MCF 10A (cell line): ENCODE data around the gene GJA3. TPM values are rescaled to one million over a fixed set of nuclear protein-coding genes. Genes with fewer than 3 reads are reported as not detected.

ENCODE experiments used
- BruUV-seq: library from RNA; stranded (reverse); fragments of 400-500 nt; replicated peaks from 2 replicates; lab custom pipeline; 2021; lab: Mats Ljungman, UMichigan
- CTCF ChIA-PET: fragments of 300-600 bp; sonication (Branson Sonifier 250); formaldehyde crosslinking; extraction: SDS; loops from one replicate; lab custom pipeline; 2021; ENCODE audit warnings: antibody characterized with exemption, inconsistent platforms; lab: Yijun Ruan, JAX
- POLR2A ChIA-PET: fragments of 300-600, 350-650 bp; sonication (Branson Sonifier 250); formaldehyde crosslinking; extraction: SDS; loops from one replicate; lab custom pipeline; 2020; ENCODE audit warnings: antibody characterized with exemption, inconsistent platforms; lab: Yijun Ruan, JAX
- DNase-seq: peaks from one replicate; pipeline ENCODE4 v3.0.0-alpha.2; 2018; ENCODE audit not compliant: unreplicated experiment
- H3K27ac Mint-ChIP-seq: one replicate; pipeline ENCODE4 v1.8.0; 2022; ENCODE audit warnings: mild to moderate bottlenecking, low read depth, mixed read lengths; ENCODE audit not compliant: unreplicated experiment
- H3K27me3 Mint-ChIP-seq: one replicate; pipeline ENCODE4 v1.8.0; 2022; ENCODE audit warnings: mixed read lengths; ENCODE audit not compliant: insufficient read depth, unreplicated experiment
- H3K36me3 Mint-ChIP-seq: one replicate; pipeline ENCODE4 v1.8.0; 2022; ENCODE audit warnings: mild to moderate bottlenecking, moderate library complexity, mixed read lengths; ENCODE audit not compliant: insufficient read depth, unreplicated experiment
- H3K4me1 Mint-ChIP-seq: one replicate; pipeline ENCODE4 v1.8.0; 2022; ENCODE audit warnings: mixed read lengths; ENCODE audit not compliant: insufficient read depth, unreplicated experiment
- H3K4me3 Mint-ChIP-seq: one replicate; pipeline ENCODE4 v1.8.0; 2022; ENCODE audit warnings: mild to moderate bottlenecking, moderate library complexity, mixed read lengths; ENCODE audit not compliant: unreplicated experiment
- H3K9me3 Mint-ChIP-seq: one replicate; pipeline ENCODE4 v1.8.0; 2022; ENCODE audit warnings: mixed read lengths; ENCODE audit not compliant: unreplicated experiment
- intact Hi-C: fragments of 100-400 bp; cut with micrococcal nuclease; formaldehyde crosslinking; loops from 2 replicates; pipeline ENCODE4 v1.14.1; 2022
- total RNA-seq: library from RNA; stranded (reverse); gene quantifications from 2 replicates; pipeline ENCODE4 v1.2.3, GENCODE V29; 2022
- TF ChIP-seq, protein P1 (sequence below): fragments of 200-600 bp; IDR thresholded peaks from one replicate; pipeline ENCODE4 v1.8.0; 2022; ENCODE audit warnings: antibody characterized with exemption, mild to moderate bottlenecking; ENCODE audit not compliant: unreplicated experiment

GJA3 gene
- total RNA-seq, 1 experiment from 2014 or later, result 4.7 TPM

DNA sequence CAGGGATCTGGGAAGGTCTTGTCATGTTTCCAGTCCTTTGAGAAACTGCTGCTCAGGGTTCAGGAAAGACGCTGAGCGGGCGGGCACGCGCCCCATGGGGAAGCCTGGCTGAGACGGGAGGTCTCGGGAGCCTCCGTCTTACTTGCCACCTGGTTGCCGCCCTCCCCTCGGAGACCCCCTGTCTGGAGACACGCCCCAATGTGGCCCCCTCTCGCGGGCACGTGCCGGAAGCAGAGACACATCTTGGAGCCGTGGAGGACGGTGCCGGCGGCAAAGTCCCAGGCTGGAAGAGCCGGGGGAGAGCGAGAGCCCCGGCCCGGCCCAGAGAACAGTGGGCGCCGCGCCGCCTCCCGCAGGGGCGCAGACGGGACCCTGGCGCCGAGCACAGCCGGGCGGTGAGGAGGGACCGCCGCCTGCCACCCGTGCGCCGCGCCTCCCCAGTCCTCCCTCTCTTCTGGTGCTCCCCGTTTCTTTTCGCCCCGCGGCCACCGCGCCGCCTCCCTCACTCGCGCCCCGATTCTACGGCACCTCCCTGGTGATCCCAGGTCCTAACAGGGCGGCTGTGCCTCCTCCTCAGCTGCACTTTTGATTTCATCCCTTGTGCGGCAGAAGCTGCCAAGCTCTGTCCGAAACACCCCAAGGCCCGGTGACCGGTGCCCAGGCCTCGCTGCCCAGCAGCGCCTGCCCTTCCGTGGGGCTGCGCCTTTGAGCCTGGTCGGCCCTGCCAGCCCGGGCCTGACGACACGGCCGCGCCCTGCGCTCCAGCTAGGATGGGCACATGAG lies 16.4 kb upstream of the GJA3 start:
- H3K27me3 Mint-ChIP-seq, result no peaks in the 10 kb centered on the region
- TF ChIP-seq, protein P1, sequence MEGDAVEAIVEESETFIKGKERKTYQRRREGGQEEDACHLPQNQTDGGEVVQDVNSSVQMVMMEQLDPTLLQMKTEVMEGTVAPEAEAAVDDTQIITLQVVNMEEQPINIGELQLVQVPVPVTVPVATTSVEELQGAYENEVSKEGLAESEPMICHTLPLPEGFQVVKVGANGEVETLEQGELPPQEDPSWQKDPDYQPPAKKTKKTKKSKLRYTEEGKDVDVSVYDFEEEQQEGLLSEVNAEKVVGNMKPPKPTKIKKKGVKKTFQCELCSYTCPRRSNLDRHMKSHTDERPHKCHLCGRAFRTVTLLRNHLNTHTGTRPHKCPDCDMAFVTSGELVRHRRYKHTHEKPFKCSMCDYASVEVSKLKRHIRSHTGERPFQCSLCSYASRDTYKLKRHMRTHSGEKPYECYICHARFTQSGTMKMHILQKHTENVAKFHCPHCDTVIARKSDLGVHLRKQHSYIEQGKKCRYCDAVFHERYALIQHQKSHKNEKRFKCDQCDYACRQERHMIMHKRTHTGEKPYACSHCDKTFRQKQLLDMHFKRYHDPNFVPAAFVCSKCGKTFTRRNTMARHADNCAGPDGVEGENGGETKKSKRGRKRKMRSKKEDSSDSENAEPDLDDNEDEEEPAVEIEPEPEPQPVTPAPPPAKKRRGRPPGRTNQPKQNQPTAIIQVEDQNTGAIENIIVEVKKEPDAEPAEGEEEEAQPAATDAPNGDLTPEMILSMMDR, result no peak
- peak overlapping the region; percentile 59 for H3K27ac Mint-ChIP-seq
- intact Hi-C loops, result no loop called here
- POLR2A ChIA-PET, result interaction anchor here (1.1 kb wide), 1 partner anchor 9 kb away, joined by 3 read pairs; no protein-coding TSS in a partner anchor
- H3K9me3 Mint-ChIP-seq, result no peaks in the 10 kb centered on the region
- BruUV-seq, result no TSS peak
- CTCF ChIA-PET, result interaction anchor here (0.6 to 2.6 kb wide), 6 partner anchors 14 to 747 kb away, joined by 3 to 11 read pairs (median 3); partner anchors contain the start of gene CRYL1
- DNase-seq, result no peak
- no peaks in the 10 kb centered on the region for H3K36me3 Mint-ChIP-seq
- H3K4me1 Mint-ChIP-seq, result peaks cover 23% of the 10 kb centered on the region
- H3K4me3 Mint-ChIP-seq, result no peak overlapping the region

DNA sequence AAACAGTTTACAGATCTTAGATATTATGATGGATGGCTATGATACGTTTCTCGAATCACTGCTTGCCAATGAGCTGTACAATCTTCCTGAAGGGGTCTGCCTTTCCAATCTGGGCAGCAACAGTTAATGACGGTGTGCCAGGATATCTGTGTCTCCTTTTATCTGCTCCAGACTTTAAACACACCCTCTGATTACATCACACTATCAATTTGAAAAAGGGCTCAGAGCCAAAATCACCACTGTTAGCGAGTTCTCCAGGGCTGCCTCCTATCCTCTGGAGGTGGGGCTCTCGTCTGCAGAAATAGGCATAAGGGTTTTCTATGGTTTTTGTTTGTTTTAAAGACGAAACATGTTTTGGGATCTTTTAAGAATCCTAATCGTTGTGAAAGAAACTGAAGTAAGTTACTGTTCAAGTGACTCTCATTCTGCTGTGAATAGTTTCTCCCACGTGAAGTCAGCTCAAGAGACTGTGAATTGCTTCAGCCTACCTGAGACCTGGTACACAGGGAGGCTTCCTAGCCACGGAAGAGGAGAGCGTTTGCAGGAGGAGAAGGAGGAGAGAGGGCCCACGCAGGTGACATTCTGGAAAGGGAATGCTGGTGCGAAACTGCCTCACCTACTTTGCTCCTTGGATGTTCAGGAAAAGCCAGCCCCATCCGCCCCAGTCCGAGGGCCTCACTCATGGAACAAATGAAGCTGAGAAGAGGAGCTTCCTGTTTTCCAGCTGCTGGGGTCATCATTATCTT lies 15.2 kb upstream of the GJA3 start:
- H3K27me3 Mint-ChIP-seq, result no peaks in the 10 kb centered on the region
- TF ChIP-seq, protein P1, result no peak
- peak overlapping the region; percentile 92 for H3K27ac Mint-ChIP-seq
- no peak for DNase-seq
- ChIA-PET POLR2A (interaction anchor here (0.7 to 2.2 kb wide), 5 partner anchors 10 to 726 kb away, joined by 3 to 5 read pairs (median 5); partner anchors contain the start of gene XPO4), CTCF (interaction anchor here (0.6 to 2.6 kb wide), 7 partner anchors 13 to 642 kb away, joined by 3 to 11 read pairs (median 3); partner anchors contain the start of gene CRYL1)
- intact Hi-C loops, result no loop called here
- H3K4me3 Mint-ChIP-seq, result no peak overlapping the region
- BruUV-seq, result no TSS peak
- H3K36me3 Mint-ChIP-seq, result no peaks in the 10 kb centered on the region
- peaks cover 23% of the 10 kb centered on the region for H3K4me1 Mint-ChIP-seq
- no peaks in the 10 kb centered on the region for H3K9me3 Mint-ChIP-seq

DNA sequence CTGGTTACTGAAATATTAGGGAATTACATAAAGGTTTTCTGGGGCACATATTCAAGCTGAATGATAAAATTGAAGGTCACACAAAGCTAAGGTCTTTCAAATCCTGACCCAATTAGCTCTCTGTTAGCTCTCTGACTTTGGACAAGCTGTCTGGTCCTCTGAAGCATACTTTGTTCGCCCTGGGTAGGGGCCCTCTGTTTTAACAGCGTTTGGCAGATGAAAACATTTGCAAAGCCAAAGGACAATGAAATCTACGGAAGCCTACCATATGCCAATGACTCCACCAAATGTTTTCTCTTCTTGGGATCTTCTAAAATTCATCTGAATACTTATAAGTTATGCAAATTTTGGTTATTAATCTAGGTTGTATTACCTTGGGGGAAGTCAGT lies 14.5 kb upstream of the GJA3 start:
- Mint-ChIP-seq H3K27me3 (no peaks in the 10 kb centered on the region), H3K27ac (peak overlapping the region; percentile 92), H3K36me3 (no peaks in the 10 kb centered on the region), H3K9me3 (no peaks in the 10 kb centered on the region), H3K4me1 (peaks cover 23% of the 10 kb centered on the region), H3K4me3 (peak overlapping the region; percentile 62)
- intact Hi-C loops, result no loop called here
- ChIA-PET POLR2A (interaction anchor here (0.5 to 2.2 kb wide), 5 partner anchors 11 to 727 kb away, joined by 3 to 5 read pairs (median 5); partner anchors contain the start of gene XPO4), CTCF (interaction anchor here (0.6 to 2.6 kb wide), 4 partner anchors 12 to 87 kb away, joined by 3 to 11 read pairs (median 4); no protein-coding TSS in a partner anchor)
- TF ChIP-seq, protein P1, result no peak
- DNase-seq, result no peak
- no TSS peak for BruUV-seq
